Adipose tissue (tissue), 3 donors: ENCODE results near the gene BMERB1. TPM values are rescaled to one million over a fixed set of nuclear protein-coding genes. Genes with fewer than 3 reads are reported as not detected.
A peak's percentile ranks its signal among the peaks of the same experiment; 100 is the strongest.
"Not testable (repeated sequence)": the region's sequence is repeated elsewhere in the genome, so short reads cannot be mapped to it uniquely, and the experiment has no call there.

ENCODE experiments used
- H3K27ac ChIP-seq: one replicate; pipeline ENCODE4 v1.5.1; 2013; ENCODE audit warnings: low read depth, low read length
- WGBS, 3 donors: extraction: QIAGEN DNeasy Blood & Tissue Kit; methylation state at CpG; one replicate each; pipeline ENCODE4 v1.1.7; 2013; 5-methylcytosine and 5-hydroxymethylcytosine counted together
- polyA plus RNA-seq, 3 donors: library from polyadenylated mRNA; stranded (reverse); fragments of 200-250 nt; gene quantifications; one replicate each; pipeline ENCODE4 v1.2.3, GENCODE V29; 2013
- donor health status: healthy with polysubstance abuse.
- donor health status: Bipolar disorder and iron deficiency.
- donor health status: healthy.

BMERB1 gene
- polyA plus RNA-seq = 10 to 100 TPM; 18.8 to 45.9 (median 34.3) TPM

GRCh38 chr16:15434425-15435215 is at the start of gene BMERB1:
TSS of gene BMERB1 (plus strand) at chr16:15434588. CDS start at chr16:15434654, 66 bp downstream.
- H3K27ac ChIP-seq = peak within 1 kb of the TSS; percentile 26
- WGBS, 3 donors = 0 to 1% (median 0%) methylated on average over 53 to 63 of the region's 63 CpGs

- H3K27ac ChIP-seq = not testable (repeated sequence)
- 68 to 85% (median 84%) methylated on average over 6 of the region's 6 CpGs for WGBS, 3 donors
Observed at GRCh38 chr16:15388060-15388459, 46.3 kb upstream of the BMERB1 start.

- H3K27ac ChIP-seq = not testable (repeated sequence)
- 77 to 90% (median 77%) methylated on average over 5 of the region's 5 CpGs for WGBS, 3 donors
Observed at GRCh38 chr16:15389916-15390315, 44.5 kb upstream of the BMERB1 start.

DNA sequence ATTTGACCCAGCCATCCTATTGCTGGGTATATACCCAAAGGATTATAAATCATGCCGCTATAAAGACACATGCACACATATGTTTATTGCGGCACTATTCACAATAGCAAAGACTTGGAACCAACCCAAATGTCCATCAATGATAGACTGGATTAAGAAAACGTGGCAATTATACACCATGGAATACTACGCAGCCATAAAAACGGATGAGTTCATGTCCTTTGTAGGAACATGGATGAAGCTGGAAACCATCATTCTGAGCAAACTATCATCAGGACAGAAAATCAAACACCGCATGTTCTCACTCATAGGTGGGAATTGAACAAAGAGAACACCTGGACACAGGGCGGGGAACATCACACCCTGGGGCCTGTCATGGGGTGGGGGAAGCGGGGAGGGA is 41.4 kb upstream of the BMERB1 start:
- not testable (repeated sequence) for H3K27ac ChIP-seq
- WGBS, 3 donors = 89 to 92% (median 91%) methylated on average over 7 of the region's 8 CpGs

DNA sequence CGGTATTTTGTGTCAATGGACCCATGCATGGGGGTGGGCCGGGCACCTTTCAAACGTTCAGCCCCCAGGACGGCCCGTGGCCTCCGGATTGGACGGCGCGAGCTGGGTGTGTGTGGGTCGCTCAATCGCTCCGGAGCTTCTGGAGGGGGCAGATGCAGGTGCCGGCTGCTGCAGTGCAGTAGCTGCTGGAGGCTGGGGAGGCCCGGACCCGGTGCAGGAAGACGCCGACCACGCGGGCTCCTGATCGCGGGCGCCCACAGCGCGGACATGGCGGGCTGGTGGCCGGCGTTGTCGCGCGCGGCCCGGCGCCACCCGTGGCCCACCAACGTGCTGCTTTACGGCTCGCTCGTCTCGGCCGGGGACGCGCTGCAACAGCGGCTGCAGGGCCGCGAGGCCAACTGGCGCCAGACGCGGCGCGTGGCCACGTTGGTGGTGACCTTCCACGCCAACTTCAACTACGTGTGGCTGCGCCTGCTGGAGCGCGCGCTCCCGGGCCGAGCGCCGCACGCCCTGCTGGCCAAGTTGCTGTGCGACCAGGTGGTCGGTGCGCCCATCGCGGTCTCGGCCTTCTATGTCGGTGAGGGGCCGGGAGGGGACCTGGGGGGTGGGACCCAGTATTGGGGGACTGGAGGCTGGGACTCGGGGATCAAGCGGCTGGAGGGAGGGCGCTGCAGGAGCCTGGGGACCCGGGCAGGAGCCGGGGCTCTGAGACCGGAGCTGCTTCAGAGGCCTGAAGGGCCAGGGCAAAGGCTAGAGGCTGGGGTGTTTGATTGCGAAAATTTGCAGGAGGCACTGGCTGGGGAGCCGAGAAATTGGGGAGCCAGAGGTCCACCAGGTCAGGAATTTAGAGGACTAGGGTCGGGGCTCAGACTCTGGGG is 38.5 kb upstream of the BMERB1 start, which contains the start of gene MPV17L:
Gene MPV17L, plus strand, starts transcription at position 124 of the 878 bp plus-strand sequence. Its CDS starts 144 bp downstream, at position 268.
- 1 to 5% (median 4%) methylated on average over 74 to 79 of the region's 79 CpGs for WGBS, 3 donors
- not testable (repeated sequence) for H3K27ac ChIP-seq

- WGBS, 3 donors = 34 to 88% (median 87%) methylated on average over 8 of the region's 8 CpGs
- not testable (repeated sequence) for H3K27ac ChIP-seq
Observed at GRCh38 chr16:15396509-15396829, 37.9 kb upstream of the BMERB1 start.

DNA sequence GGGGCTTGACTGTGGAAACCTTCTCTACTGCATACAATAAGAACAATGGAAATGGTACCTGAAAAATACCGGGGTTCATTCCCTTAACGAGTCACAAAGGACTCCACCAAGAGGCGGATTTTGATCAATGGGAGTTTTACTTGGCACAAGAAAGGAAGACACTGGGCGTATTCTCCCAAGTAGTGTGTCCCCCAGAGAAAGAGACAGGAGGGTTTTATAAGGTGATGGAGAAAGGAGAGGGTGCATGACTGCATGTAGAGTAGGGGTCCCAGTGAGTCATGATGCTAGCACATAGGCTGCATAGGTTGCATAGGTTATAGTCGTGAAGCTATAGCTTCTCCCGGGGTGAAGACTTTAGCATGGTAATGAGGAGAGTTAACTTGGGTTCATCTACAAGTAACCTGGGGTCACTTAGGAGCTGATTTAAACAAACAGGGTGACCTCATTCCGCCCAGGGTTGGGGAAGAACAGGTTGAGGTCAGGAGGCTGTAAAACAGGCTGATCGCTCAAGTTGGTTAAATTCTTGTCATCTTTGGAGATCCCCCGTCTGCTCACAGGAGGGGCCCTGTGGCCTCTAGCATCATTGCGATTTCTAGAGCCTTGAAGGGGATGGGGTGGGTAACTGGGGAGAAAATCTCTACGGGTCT is 37.3 kb upstream of the BMERB1 start:
- H3K27ac ChIP-seq = no peak overlapping the region
- WGBS, 3 donors = 44 to 94% (median 88%) methylated on average over 11 of the region's 11 CpGs

GRCh38 chr16:15398618-15399316 is 35.6 kb upstream of the BMERB1 start:
- WGBS, 3 donors = 35 to 87% (median 80%) methylated on average over 14 of the region's 14 CpGs
- H3K27ac ChIP-seq = no peak overlapping the region

DNA sequence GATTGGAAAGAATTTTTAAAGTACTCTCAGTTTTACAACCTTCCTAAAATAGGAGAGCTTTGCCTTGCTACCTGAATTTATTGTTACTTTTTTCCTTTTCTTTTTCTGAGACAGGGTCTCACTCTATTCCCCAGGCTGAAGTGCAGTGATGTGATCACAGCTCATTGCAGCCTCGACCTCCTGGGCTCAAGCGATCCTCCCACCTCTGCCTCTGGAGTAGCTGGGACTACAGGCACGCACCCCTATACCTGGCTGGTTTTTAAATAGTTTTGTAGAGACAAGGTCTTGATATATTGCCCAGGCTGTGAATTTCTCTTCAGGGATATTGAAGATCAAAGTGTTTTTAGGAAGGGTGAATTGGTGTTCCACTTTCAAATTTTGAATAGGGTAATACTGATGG is 35.1 kb upstream of the BMERB1 start:
- WGBS, 3 donors = 34 to 91% (median 83%) methylated on average over 3 of the region's 3 CpGs
- H3K27ac ChIP-seq = no peak overlapping the region

DNA sequence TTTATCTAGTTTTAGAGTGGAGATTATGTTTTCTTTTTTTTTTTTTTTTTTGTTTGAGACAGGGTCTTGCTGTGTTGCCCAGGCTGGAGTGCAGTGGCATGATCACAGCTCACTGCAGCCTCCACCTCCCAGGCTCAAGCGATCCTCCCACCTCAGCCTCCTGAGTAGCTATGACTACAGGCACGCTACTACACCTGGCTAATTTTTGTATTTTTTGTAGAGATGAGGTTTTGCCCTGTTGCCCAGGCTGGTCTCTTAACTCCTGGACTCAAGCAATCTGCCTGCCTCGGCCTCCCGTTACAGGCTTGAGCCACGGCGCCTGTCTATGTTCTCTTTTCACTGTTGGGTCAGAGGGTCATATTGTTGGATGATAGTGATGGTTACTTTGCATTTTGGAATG is 34.1 kb upstream of the BMERB1 start:
- 90 to 98% (median 95%) methylated on average over 6 of the region's 6 CpGs for WGBS, 3 donors
- H3K27ac ChIP-seq = not testable (repeated sequence)

GRCh38 chr16:15401972-15402371 is 32.4 kb upstream of the BMERB1 start:
- 67 to 94% (median 89%) methylated on average over 3 of the region's 3 CpGs for WGBS, 3 donors

DNA sequence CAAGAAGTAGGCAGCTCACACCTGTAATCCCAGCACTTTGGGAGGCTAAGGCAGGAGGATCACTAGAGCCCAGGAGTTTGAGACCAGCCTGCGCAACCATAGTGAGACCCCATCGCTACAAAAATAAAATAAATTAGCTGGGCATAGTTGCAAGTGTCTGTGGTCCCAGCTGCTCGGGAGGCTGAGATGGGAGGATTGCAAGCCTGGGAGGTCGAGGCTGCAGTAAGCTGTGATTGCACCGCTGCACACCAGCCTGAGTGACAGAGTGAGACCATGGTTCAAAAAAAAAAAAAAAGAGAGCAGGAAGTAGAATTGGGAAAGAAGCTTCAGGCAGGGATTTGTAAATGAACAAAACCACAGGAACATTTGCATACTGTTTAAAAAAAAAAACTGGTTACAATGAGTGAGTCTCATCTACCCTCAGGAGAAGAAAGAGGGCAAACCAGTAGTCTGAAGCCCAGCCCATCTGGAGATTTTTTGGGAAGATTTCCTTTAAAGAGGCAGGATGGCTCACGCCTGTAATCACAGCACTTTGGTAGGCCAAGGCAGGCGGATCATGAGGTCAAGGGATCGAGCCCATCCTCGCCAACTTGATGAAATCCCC is 30.9 kb upstream of the BMERB1 start:
- no peak overlapping the region for H3K27ac ChIP-seq
- 80 to 96% (median 91%) methylated on average over 9 of the region's 9 CpGs for WGBS, 3 donors

More at GRCh38 chr16:15401972-15402371, 32.4 kb upstream of the BMERB1 start:
- H3K27ac ChIP-seq = no peak overlapping the region

GRCh38 chr16:15404091-15404490 is 30.3 kb upstream of the BMERB1 start:
- not testable (repeated sequence) for H3K27ac ChIP-seq
- WGBS, 3 donors = 58 to 87% (median 70%) methylated on average over 3 of the region's 3 CpGs

- no peak overlapping the region for H3K27ac ChIP-seq
- WGBS, 3 donors = 50 to 66% (median 59%) methylated on average over 4 of the region's 4 CpGs
Observed at GRCh38 chr16:15404792-15405191, 29.6 kb upstream of the BMERB1 start.

- H3K27ac ChIP-seq = not testable (repeated sequence)
- 72 to 89% (median 83%) methylated on average over 4 of the region's 4 CpGs for WGBS, 3 donors
Observed at GRCh38 chr16:15407756-15408155, 26.6 kb upstream of the BMERB1 start.

GRCh38 chr16:15409476-15409875 is 24.9 kb upstream of the BMERB1 start:
- 94 to 96% (median 95%) methylated on average over 6 of the region's 6 CpGs for WGBS, 3 donors

GRCh38 chr16:15415511-15415985 is 18.8 kb upstream of the BMERB1 start:
- WGBS, 3 donors = 51 to 74% (median 71%) methylated on average over 3 of the region's 3 CpGs
- H3K27ac ChIP-seq = no peak overlapping the region

More at GRCh38 chr16:15409476-15409875, 24.9 kb upstream of the BMERB1 start:
- H3K27ac ChIP-seq = not testable (repeated sequence)

GRCh38 chr16:15417197-15417596 is 17.2 kb upstream of the BMERB1 start:
- 86 to 97% (median 95%) methylated on average over 2 of the region's 2 CpGs for WGBS, 3 donors
- H3K27ac ChIP-seq = no peak overlapping the region
